Ishikawa (cell line): Measurements from ENCODE around the gene SLC6A3.

Source experiments
- CEBPB ChIP-seq: IDR thresholded peaks from 2 replicates; pipeline ENCODE4 v1.6.1; 2012
- CREB1 ChIP-seq: IDR thresholded peaks from 2 replicates; pipeline ENCODE4 v1.6.1; 2012; ENCODE audit warnings: low read depth
- EGR1 ChIP-seq: IDR thresholded peaks from 2 replicates; pipeline ENCODE4 v1.6.1; 2012
- EP300 ChIP-seq: IDR thresholded peaks from 2 replicates; pipeline ENCODE4 v1.6.1; 2012; ENCODE audit warnings: borderline replicate concordance
- FOXM1 ChIP-seq: IDR thresholded peaks from 2 replicates; pipeline ENCODE4 v1.6.1; 2012; ENCODE audit warnings: low read depth, borderline replicate concordance
- MAX ChIP-seq: IDR thresholded peaks from 2 replicates; pipeline ENCODE4 v1.6.1; 2012
- NFIC ChIP-seq: IDR thresholded peaks from 2 replicates; pipeline ENCODE4 v1.6.1; 2012
- RAD21 ChIP-seq: IDR thresholded peaks from 2 replicates; pipeline ENCODE4 v1.6.1; 2012; ENCODE audit warnings: low read depth
- REST ChIP-seq: IDR thresholded peaks from 2 replicates; pipeline ENCODE4 v1.6.1; 2012; ENCODE audit warnings: low read depth, mild to moderate bottlenecking
- TAF1 ChIP-seq: IDR thresholded peaks from 2 replicates; pipeline ENCODE4 v1.6.1; 2012; ENCODE audit warnings: low read depth, mild to moderate bottlenecking
- TCF12 ChIP-seq: IDR thresholded peaks from 2 replicates; pipeline ENCODE4 v1.6.1; 2012; ENCODE audit warnings: low read depth
- TEAD4 ChIP-seq: IDR thresholded peaks from 2 replicates; pipeline ENCODE4 v1.6.1; 2012
- USF1 ChIP-seq: IDR thresholded peaks from 2 replicates; pipeline ENCODE4 v1.6.1; 2012
- YY1 ChIP-seq: IDR thresholded peaks from 2 replicates; pipeline ENCODE4 v1.6.1; 2012; ENCODE audit warnings: low read depth
- ZBTB7A ChIP-seq: IDR thresholded peaks from 2 replicates; pipeline ENCODE4 v1.6.1; 2012; ENCODE audit warnings: low read depth

SLC6A3 gene

GRCh38 chr5:1347571-1347970, 97.7 kb downstream of the SLC6A3 start:
- TF ChIP-seq REST: no peak
- TF ChIP-seq NFIC: no peak
- no peak for TF ChIP-seq FOXM1
- TF ChIP-seq EGR1: no peak
- no peak for TF ChIP-seq USF1
- TF ChIP-seq CREB1: no peak
- no peak for TF ChIP-seq RAD21
- no peak for TF ChIP-seq TAF1
- no peak for TF ChIP-seq TEAD4
- no peak for TF ChIP-seq CEBPB
- TF ChIP-seq EP300: no peak
- TF ChIP-seq TCF12: no peak
- TF ChIP-seq YY1: no peak
- TF ChIP-seq ZBTB7A: no peak

- TF ChIP-seq CEBPB (no peak), FOXM1 (no peak), REST (no peak), USF1 (no peak), ZBTB7A (no peak), EP300 (no peak), CREB1 (no peak), YY1 (no peak), EGR1 (no peak), MAX (no peak), TEAD4 (no peak), TAF1 (no peak), TCF12 (no peak)
Observed at GRCh38 chr5:1346627-1347440, 98.4 kb downstream of the SLC6A3 start.

GRCh38 chr5:1345876-1346626, 99.2 kb downstream of the SLC6A3 start:
- TF ChIP-seq CREB1 (no peak), ZBTB7A (no peak), TAF1 (no peak), USF1 (no peak), EP300 (no peak), CEBPB (no peak), REST (no peak), NFIC (no peak), EGR1 (no peak), FOXM1 (no peak)
